ENCODE results near the gene EFCAB6.

The EFCAB6 gene

DNA sequence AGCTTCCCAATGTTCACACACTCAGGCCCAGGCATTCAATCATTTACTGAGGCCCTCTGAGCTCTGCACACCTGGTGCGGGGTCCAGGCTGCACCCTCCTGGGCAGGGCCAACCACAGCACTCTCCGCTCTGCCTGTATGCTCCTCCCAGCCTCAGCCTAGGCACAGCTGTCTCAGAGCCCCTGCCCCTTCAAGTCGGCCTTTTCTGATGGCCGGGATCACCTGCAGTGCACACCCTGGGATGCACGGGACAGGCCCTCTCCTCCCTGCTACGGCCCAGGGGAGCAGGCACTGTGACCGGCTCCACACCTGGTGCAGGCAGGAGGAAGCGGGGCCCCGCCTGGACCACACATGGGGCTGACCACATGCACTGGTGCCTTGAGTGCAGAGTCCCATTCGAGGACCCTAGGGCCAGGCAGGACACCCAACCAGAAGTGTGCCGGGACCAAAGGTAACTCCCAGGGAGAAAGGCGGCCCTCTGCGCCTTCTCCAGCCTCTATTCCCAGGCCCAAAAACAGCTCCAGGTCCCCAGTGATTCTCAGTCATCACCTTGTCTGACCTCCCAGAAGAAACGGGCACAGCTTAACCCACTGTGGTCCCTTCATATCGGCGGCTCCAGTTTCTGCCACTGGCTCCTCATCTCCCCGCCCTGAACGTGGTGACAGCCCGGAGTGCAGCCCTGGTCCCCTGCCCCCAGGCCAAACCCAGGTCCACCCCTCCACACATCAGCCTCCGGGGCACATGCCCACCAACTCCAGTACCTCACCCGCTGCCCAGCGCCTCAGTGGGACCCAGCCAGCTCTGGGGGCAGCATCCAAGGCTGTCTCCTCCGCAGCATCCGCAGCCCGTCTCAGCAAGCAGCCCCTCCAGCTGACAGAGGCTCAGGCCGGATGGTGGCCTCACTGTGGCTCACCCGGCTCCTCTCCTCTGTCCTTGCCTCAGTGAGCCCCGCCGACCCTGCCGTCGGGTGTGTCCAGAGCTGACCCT, 32.7 kb upstream of the EFCAB6 start:
- Histone ChIP-seq H3K27ac (no peak overlapping the region), H3K27me3 (replicated peaks) (no peaks in the 10 kb centered on the region), H3K36me3 (replicated peaks) (no peaks in the 10 kb centered on the region), H3K4me3 (ENCODE audit: low read depth, low read length) (no peak overlapping the region)
- DNase-seq: no peak
- in situ Hi-C loops (cut with HindIII; ENCODE audit: low pct_ligation_motif_present, low sequenced_read_pairs): no loop called here
- TF ChIP-seq, protein P1, sequence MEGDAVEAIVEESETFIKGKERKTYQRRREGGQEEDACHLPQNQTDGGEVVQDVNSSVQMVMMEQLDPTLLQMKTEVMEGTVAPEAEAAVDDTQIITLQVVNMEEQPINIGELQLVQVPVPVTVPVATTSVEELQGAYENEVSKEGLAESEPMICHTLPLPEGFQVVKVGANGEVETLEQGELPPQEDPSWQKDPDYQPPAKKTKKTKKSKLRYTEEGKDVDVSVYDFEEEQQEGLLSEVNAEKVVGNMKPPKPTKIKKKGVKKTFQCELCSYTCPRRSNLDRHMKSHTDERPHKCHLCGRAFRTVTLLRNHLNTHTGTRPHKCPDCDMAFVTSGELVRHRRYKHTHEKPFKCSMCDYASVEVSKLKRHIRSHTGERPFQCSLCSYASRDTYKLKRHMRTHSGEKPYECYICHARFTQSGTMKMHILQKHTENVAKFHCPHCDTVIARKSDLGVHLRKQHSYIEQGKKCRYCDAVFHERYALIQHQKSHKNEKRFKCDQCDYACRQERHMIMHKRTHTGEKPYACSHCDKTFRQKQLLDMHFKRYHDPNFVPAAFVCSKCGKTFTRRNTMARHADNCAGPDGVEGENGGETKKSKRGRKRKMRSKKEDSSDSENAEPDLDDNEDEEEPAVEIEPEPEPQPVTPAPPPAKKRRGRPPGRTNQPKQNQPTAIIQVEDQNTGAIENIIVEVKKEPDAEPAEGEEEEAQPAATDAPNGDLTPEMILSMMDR (IDR thresholded peaks at IDR 0.05; ENCODE audit: low read depth, low read length, missing control alignments): no peak

DNA sequence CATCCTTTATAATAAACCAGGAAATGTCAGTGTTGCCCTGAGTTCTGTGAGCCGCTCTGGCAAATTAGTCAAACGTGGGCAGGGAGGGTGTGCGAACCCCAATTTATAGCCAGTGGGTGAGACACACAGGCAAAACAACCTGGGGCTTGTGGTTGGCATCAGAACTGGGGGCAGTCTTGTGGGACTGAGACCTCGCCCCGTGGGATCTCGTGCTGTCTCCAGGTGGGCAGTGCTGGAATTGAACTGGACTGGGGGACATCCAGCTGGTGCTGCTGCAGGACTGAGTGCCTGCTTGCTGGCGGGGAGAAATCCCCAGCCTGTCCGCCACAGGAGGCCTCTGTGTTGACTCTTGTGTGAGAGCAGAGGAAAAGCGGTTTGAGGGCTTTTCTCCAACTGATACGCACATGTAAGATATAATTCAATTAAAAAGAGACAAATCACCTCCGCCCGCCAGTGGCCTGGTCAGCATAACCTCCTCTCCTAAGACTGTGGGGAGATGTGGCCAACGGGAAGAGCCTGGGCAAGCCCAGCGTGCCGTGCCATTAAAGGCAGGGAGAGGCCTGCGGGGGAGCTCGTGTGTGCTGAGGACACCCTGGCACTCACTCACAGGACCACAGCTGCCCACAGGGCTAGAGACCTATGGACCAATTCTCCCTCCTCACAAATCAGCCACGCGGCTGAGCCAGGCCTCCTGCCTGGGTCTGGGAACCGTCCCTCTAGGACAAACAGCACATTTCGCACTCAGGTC, 31.9 kb upstream of the EFCAB6 start:
- H3K27me3 ChIP-seq (replicated peaks): no peaks in the 10 kb centered on the region
- no peak for DNase-seq
- in situ Hi-C loops (cut with HindIII; ENCODE audit: low pct_ligation_motif_present, low sequenced_read_pairs): no loop called here
- H3K36me3 ChIP-seq (replicated peaks): no peaks in the 10 kb centered on the region
- TF ChIP-seq, protein P1 (IDR thresholded peaks at IDR 0.05; ENCODE audit: low read depth, low read length, missing control alignments): no peak
- no peak overlapping the region for H3K4me3 ChIP-seq (ENCODE audit: low read depth, low read length)
- H3K27ac ChIP-seq: no peak overlapping the region

DNA sequence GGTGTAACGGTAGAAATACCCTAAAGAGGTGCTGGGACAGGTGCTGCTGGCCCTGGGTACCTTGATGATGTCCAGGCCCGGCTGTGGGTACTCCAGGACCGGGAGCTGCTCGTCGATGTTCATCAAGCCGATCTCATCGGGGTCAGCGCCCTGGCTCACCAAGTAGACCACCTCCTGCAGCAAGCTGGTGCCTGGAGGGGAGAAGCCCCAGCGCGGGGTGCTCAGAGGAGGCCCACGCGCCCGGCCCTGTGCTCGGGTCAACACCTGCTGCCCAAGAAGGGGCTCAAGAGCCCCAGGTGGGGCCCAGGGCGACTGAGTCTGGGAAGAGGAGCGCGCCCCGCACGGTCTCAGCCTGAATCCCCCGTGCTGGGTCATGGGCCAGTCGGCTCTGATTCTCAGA, 29.6 kb upstream of the EFCAB6 start:
- TF ChIP-seq, protein P1 (IDR thresholded peaks at IDR 0.05; ENCODE audit: low read depth, low read length, missing control alignments): no peak
- Histone ChIP-seq H3K27me3 (replicated peaks) (no peaks in the 10 kb centered on the region), H3K36me3 (replicated peaks) (no peaks in the 10 kb centered on the region), H3K27ac (no peak overlapping the region), H3K4me3 (ENCODE audit: low read depth, low read length) (no peak overlapping the region)
- in situ Hi-C loops (cut with HindIII; ENCODE audit: low pct_ligation_motif_present, low sequenced_read_pairs): no loop called here
- no peak for DNase-seq

DNA sequence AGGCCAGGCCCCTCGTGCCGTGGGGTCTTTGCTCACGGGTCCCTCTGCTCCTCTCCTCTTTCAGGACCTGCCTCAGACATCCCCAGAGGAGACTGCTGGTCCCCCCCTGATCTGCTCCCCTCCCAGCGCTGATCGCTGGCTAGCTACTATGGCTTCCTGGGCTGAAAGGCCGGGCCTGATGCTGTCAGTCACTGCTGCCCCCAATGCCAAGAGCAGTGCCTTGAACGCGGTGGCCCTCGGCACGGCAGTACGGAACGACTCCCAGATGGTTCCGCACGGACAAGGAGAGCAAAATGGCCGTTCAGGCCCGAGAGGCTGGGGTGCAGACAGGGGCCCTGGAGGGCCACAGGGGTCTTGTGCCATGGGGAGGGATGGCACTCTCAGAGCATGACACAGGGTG, 28.7 kb upstream of the EFCAB6 start:
- no peak overlapping the region for H3K27ac ChIP-seq
- in situ Hi-C loops (cut with HindIII; ENCODE audit: low pct_ligation_motif_present, low sequenced_read_pairs): no loop called here
- TF ChIP-seq, protein P1 (IDR thresholded peaks at IDR 0.05; ENCODE audit: low read depth, low read length, missing control alignments): no peak
- no peak overlapping the region for H3K4me3 ChIP-seq (ENCODE audit: low read depth, low read length)
- no peak for DNase-seq
- H3K36me3 ChIP-seq (replicated peaks): no peaks in the 10 kb centered on the region
- H3K27me3 ChIP-seq (replicated peaks): no peaks in the 10 kb centered on the region

DNA sequence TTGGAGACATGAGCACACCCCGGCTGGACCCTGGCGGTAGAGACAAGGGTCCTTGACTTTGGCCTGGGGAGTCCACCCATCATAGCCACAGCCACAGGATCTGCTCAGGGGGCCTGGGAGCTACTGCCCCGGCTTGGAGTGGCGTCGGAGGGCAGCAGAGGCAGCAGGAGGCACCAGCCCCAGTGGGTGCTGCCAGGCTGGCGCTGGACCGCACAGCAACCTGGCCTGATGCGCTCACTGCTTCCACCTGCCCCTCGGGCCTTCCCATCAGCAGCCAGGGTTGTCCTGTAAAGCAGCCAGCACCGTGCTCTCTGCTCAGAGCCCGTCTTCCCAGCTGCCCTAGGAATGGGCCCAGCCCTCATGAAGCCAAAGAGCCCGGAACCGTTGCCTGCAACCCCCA, 28.3 kb upstream of the EFCAB6 start:
- Histone ChIP-seq H3K27me3 (replicated peaks) (no peaks in the 10 kb centered on the region), H3K4me3 (ENCODE audit: low read depth, low read length) (no peak overlapping the region), H3K36me3 (replicated peaks) (no peaks in the 10 kb centered on the region), H3K27ac (no peak overlapping the region)
- DNase-seq: no peak
- TF ChIP-seq, protein P1 (IDR thresholded peaks at IDR 0.05; ENCODE audit: low read depth, low read length, missing control alignments): no peak
- in situ Hi-C loops (cut with HindIII; ENCODE audit: low pct_ligation_motif_present, low sequenced_read_pairs): no loop called here
